GM12878 (cell line): ENCODE results near the gene NTF3. TPM values are rescaled to one million over a fixed set of nuclear protein-coding genes. Genes with fewer than 3 reads are reported as not detected.

Experiments used
- ATAC-seq: fragments of 200-7000 bp; cut with Tn5 transposase; 3 replicates; pipeline ENCODE4 v1.9.1; 2020; ENCODE audit warnings: mild to moderate bottlenecking, moderate library complexity
- BruUV-seq: library from RNA; stranded (reverse); fragments of 400-500 nt; replicated peaks from 2 replicates; lab custom pipeline; 2021; lab: Mats Ljungman, UMichigan
- CTCF ChIA-PET: fragments of 300-600 bp; sonication (Branson Sonifier 250); formaldehyde crosslinking; extraction: SDS; loops from one replicate; lab custom pipeline; 2021; ENCODE audit warnings: inconsistent platforms; lab: Yijun Ruan, JAX
- POLR2A ChIA-PET: fragments of 350-600 bp; formaldehyde crosslinking; extraction: SDS; loops from one replicate; lab custom pipeline; 2021; ENCODE audit warnings: inconsistent platforms; lab: Charles Lee
- RAD21 ChIA-PET: fragments of 300-600 bp; sonication (Branson Sonifier 250); formaldehyde crosslinking; loops from one replicate; lab custom pipeline; 2023; ENCODE audit warnings: antibody characterized with exemption; ENCODE audit not compliant: unreplicated experiment; lab: Charles Lee
- SMC1A ChIA-PET: fragments of 300-600 bp; sonication (Branson Sonifier 250); formaldehyde crosslinking; loops from one replicate; lab custom pipeline; 2023; ENCODE audit not compliant: unreplicated experiment, uncharacterized antibody; lab: Charles Lee
- DNase-seq: peaks from one replicate; pipeline ENCODE4 v3.0.0-alpha.2; 2011; ENCODE audit warnings: low read depth, low spot score
- FAIRE-seq: peaks from 3 replicates; lab custom pipeline; 2011; peaks lifted over from hg19 to GRCh38; lab: Jason Lieb, UNC
- H2AFZ ChIP-seq: 2 replicates; pipeline ENCODE4 v1.6.0; 2011; ENCODE audit warnings: low read depth, low read length, control low read depth; ENCODE audit not compliant: control insufficient read depth
- H3K27ac ChIP-seq: 2 replicates; pipeline ENCODE4 v1.5.1; 2011; ENCODE audit warnings: control low read depth; ENCODE audit not compliant: control insufficient read depth, insufficient read depth
- H3K27me3 ChIP-seq, 2 experiments: replicated peaks in 1 of 2; 2 replicates each; pipeline versions ENCODE4 v1.6.0 to v1.6.1; 2011; ENCODE audit warnings: low read length in 1 of 2; ENCODE audit not compliant: control insufficient read depth in 2 of 2, insufficient read depth in 2 of 2
- H3K36me3 ChIP-seq, 2 experiments: 2 replicates each; pipeline ENCODE4 v1.5.1; 2011; ENCODE audit warnings: low read length in 1 of 2; ENCODE audit not compliant: control insufficient read depth in 2 of 2, insufficient read depth in 2 of 2
- H3K4me1 ChIP-seq: 2 replicates; pipeline ENCODE4 v1.6.1; 2011; ENCODE audit warnings: mild to moderate bottlenecking, low read length, moderate library complexity, mixed read lengths; ENCODE audit not compliant: control insufficient read depth, insufficient read depth
- H3K4me2 ChIP-seq: 2 replicates; pipeline ENCODE4 v1.6.0; 2011; ENCODE audit warnings: control low read depth; ENCODE audit not compliant: control insufficient read depth, insufficient read depth
- H3K4me3 ChIP-seq: fragments of 200-600 bp; sonication (generic); 2 replicates; pipeline ENCODE4 v1.5.1; 2016
- H3K79me2 ChIP-seq: 2 replicates; pipeline ENCODE4 v1.6.0; 2011; ENCODE audit warnings: low read length; ENCODE audit not compliant: control insufficient read depth, insufficient read depth
- H3K9ac ChIP-seq: 2 replicates; pipeline ENCODE4 v1.8.0; 2011; ENCODE audit warnings: low read length, control low read depth, mixed read lengths; ENCODE audit not compliant: control insufficient read depth, insufficient read depth
- H3K9me3 ChIP-seq: replicated peaks from 3 replicates; pipeline ENCODE4 v1.5.1; 2011; ENCODE audit warnings: mild to moderate bottlenecking, low read length; ENCODE audit not compliant: control insufficient read depth, insufficient read depth
- H4K20me1 ChIP-seq: 2 replicates; pipeline ENCODE4 v1.6.0; 2011; ENCODE audit not compliant: control insufficient read depth, insufficient read depth
- CHD4 ChIP-seq: fragments of 200-600 bp; sonication (generic); IDR thresholded peaks from 2 replicates; pipeline ENCODE4 v1.6.1; 2016; ENCODE audit warnings: mild to moderate bottlenecking
- ETV6 ChIP-seq, 2 experiments: fragments of 450-650 bp in 1 of 2; IDR thresholded peaks in 1 of 2; conservative IDR thresholded peaks in 1 of 2; 2 replicates each; pipeline ENCODE4 v1.6.1; 2014; ENCODE audit warnings: antibody characterized with exemption in 1 of 2, borderline replicate concordance in 1 of 2, low read depth in 1 of 2, mild to moderate bottlenecking in 1 of 2, moderate library complexity in 1 of 2
- NBN ChIP-seq: fragments of 450-650 bp; IDR thresholded peaks from 2 replicates; pipeline ENCODE4 v1.6.1; 2016
- NFYB ChIP-seq: IDR thresholded peaks from 2 replicates; pipeline ENCODE4 v1.6.1; 2011; ENCODE audit warnings: low read depth, mild to moderate bottlenecking, low read length, improper control_type of control experiment, moderate library complexity; ENCODE audit not compliant: insufficient read depth
- POLR2A ChIP-seq: IDR thresholded peaks from 2 replicates; pipeline ENCODE4 v1.6.1; 2011; ENCODE audit warnings: low read depth, mild to moderate bottlenecking, low read length
- RCOR1 ChIP-seq: conservative IDR thresholded peaks from 2 replicates; pipeline ENCODE4 v1.6.1; 2012; ENCODE audit warnings: low read depth, low read length, improper control_type of control experiment
- ZNF207 ChIP-seq: fragments of 450-650 bp; IDR thresholded peaks from 2 replicates; pipeline ENCODE4 v1.6.1; 2014; ENCODE audit warnings: antibody characterized with exemption, mild to moderate bottlenecking, borderline replicate concordance
- WGBS: methylation state at CpG from one replicate; pipeline ENCODE4 v1.1.6; 2016; ENCODE audit warnings: low lambda C conversion rate; ENCODE audit not compliant: insufficient replicate concordance, insufficient coverage; ENCODE audit errors: missing lambda C conversion rate; 5-methylcytosine and 5-hydroxymethylcytosine counted together
- in situ Hi-C: fragments of 300-500 bp; cut with MboI; formaldehyde crosslinking; loops from 9 replicates; pipeline ENCODE4 v1.14.3; 2018; ENCODE audit warnings: mixed read lengths
- intact Hi-C: fragments of 100-400 bp; cut with micrococcal nuclease; formaldehyde crosslinking; loops from one replicate; pipeline ENCODE4 v1.14.2; 2022; ENCODE audit not compliant: unreplicated experiment
- polyA plus RNA-seq, 11 experiments: library from polyadenylated mRNA; depleted of rRNA in 4 of 11; unstranded in 6 of 11; stranded (reverse) in 5 of 11; fragments of >200 nt; fragmentation: Nextera tagmentation in 4 of 11; fragmentation: Illumina TruSeq in 1 of 11; extraction: Ambion mirVana in 4 of 11; extraction: Trizol in 1 of 11; gene quantifications; 1 replicate in 1 of 11; 2 replicates in 10 of 11; pipeline versions ENCODE4 v1.2.1 to v1.2.3, GENCODE V29; 2011 to 2016; ENCODE audit warnings: inconsistent platforms in 2 of 11, missing spikeins in 2 of 11, low read depth in 1 of 11
- total RNA-seq, 4 experiments: library from RNA; depleted of rRNA in 3 of 4; stranded (reverse); fragments of >200 nt in 3 of 4; fragmentation: Illumina TruSeq in 1 of 4; extraction: Trizol in 1 of 4; gene quantifications; 2 replicates each; pipeline versions ENCODE4 v1.2.1 to v1.2.3, GENCODE V29; 2013 to 2021
- TF ChIP-seq, protein P1 (sequence below): fragments of 150-350 bp; IDR thresholded peaks from 2 replicates; pipeline ENCODE4 v1.6.1; 2016; ENCODE audit warnings: low read depth, low read length
- TF ChIP-seq, protein P2 (sequence below): fragments of 450-650 bp; IDR thresholded peaks from 2 replicates; pipeline ENCODE4 v1.6.1; 2016; ENCODE audit warnings: mild to moderate bottlenecking, moderate library complexity, borderline replicate concordance
- TF ChIP-seq, protein P3 (sequence below): fragments of 450-650 bp; IDR thresholded peaks from 2 replicates; pipeline ENCODE4 v1.6.1; 2017; ENCODE audit warnings: mild to moderate bottlenecking, low read depth, inconsistent platforms; ENCODE audit not compliant: poor library complexity, severe bottlenecking

Gene NTF3
- total and polyA plus RNA-seq, 10 of the 15 experiments (the other 5 are each of a cell fraction or from before 2014, with no cell fraction given), result 0.07 TPM; not detected in 9

DNA sequence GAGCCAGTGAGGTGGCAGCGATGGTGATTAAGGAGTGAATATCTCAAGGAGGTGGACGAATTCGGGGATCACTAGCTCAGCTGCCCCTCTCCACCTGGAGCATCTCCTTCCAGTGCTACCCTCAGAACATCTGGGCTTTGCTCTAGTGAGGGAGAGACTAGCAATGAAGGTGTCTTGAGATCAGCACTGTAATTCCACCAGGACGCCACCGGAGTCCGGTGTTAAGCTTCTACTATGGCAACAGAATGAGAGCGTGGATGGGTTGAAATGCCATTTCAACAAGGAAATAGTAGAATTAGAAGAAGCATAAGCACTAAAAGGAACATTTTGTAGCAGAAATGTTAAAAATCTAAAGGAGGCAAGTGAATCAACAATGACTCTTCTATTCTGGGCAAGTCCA lies 61.1 kb downstream of the NTF3 start:
- Histone ChIP-seq H4K20me1 (no peaks in the 10 kb centered on the region), H3K79me2 (no peaks in the 10 kb centered on the region), H2AFZ (no peak overlapping the region), H3K27ac (no peak overlapping the region), H3K36me3 (no peaks in the 10 kb centered on the region), H3K9ac (no peak overlapping the region), H3K4me1 (no peaks in the 10 kb centered on the region), H3K9me3 (no peaks in the 10 kb centered on the region), H3K27me3 (peaks cover 0 to 1% of the 10 kb centered on the region in 2 experiments; a peak in 2 of 4 replicates), H3K4me3 (no peak overlapping the region), H3K4me2 (no peak overlapping the region)
- in situ Hi-C loops, result no loop called here
- SMC1A ChIA-PET, result no interaction called here
- ATAC-seq (no peak), FAIRE-seq (no peak), DNase-seq (no peak)
- 41% methylated on average over 7 of the region's 7 CpGs for WGBS
- CTCF ChIA-PET, result no interaction called here
- POLR2A ChIA-PET, result no interaction called here
- RAD21 ChIA-PET, result no interaction called here
- no TSS peak for BruUV-seq
- intact Hi-C loops, result no loop called here
- TF ChIP-seq, protein P1, sequence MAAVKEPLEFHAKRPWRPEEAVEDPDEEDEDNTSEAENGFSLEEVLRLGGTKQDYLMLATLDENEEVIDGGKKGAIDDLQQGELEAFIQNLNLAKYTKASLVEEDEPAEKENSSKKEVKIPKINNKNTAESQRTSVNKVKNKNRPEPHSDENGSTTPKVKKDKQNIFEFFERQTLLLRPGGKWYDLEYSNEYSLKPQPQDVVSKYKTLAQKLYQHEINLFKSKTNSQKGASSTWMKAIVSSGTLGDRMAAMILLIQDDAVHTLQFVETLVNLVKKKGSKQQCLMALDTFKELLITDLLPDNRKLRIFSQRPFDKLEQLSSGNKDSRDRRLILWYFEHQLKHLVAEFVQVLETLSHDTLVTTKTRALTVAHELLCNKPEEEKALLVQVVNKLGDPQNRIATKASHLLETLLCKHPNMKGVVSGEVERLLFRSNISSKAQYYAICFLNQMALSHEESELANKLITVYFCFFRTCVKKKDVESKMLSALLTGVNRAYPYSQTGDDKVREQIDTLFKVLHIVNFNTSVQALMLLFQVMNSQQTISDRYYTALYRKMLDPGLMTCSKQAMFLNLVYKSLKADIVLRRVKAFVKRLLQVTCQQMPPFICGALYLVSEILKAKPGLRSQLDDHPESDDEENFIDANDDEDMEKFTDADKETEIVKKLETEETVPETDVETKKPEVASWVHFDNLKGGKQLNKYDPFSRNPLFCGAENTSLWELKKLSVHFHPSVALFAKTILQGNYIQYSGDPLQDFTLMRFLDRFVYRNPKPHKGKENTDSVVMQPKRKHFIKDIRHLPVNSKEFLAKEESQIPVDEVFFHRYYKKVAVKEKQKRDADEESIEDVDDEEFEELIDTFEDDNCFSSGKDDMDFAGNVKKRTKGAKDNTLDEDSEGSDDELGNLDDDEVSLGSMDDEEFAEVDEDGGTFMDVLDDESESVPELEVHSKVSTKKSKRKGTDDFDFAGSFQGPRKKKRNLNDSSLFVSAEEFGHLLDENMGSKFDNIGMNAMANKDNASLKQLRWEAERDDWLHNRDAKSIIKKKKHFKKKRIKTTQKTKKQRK, result no peak
- TF ChIP-seq NBN (no peak), POLR2A (no peak), CHD4 (no peak), ETV6 (conservative IDR thresholded peaks at IDR 0.05 in 1 of 2, IDR thresholded peaks at IDR 0.05 in 1 of 2; ENCODE audit: borderline replicate concordance in 1 of 2, low read depth in 1 of 2) (no peak), RCOR1 (no peak), ZNF207 (no peak), NFYB (no peak)
- TF ChIP-seq, protein P2, sequence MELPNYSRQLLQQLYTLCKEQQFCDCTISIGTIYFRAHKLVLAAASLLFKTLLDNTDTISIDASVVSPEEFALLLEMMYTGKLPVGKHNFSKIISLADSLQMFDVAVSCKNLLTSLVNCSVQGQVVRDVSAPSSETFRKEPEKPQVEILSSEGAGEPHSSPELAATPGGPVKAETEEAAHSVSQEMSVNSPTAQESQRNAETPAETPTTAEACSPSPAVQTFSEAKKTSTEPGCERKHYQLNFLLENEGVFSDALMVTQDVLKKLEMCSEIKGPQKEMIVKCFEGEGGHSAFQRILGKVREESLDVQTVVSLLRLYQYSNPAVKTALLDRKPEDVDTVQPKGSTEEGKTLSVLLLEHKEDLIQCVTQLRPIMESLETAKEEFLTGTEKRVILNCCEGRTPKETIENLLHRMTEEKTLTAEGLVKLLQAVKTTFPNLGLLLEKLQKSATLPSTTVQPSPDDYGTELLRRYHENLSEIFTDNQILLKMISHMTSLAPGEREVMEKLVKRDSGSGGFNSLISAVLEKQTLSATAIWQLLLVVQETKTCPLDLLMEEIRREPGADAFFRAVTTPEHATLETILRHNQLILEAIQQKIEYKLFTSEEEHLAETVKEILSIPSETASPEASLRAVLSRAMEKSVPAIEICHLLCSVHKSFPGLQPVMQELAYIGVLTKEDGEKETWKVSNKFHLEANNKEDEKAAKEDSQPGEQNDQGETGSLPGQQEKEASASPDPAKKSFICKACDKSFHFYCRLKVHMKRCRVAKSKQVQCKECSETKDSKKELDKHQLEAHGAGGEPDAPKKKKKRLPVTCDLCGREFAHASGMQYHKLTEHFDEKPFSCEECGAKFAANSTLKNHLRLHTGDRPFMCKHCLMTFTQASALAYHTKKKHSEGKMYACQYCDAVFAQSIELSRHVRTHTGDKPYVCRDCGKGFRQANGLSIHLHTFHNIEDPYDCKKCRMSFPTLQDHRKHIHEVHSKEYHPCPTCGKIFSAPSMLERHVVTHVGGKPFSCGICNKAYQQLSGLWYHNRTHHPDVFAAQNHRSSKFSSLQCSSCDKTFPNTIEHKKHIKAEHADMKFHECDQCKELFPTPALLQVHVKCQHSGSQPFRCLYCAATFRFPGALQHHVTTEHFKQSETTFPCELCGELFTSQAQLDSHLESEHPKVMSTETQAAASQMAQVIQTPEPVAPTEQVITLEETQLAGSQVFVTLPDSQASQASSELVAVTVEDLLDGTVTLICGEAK, result no peak
- TF ChIP-seq, protein P3, sequence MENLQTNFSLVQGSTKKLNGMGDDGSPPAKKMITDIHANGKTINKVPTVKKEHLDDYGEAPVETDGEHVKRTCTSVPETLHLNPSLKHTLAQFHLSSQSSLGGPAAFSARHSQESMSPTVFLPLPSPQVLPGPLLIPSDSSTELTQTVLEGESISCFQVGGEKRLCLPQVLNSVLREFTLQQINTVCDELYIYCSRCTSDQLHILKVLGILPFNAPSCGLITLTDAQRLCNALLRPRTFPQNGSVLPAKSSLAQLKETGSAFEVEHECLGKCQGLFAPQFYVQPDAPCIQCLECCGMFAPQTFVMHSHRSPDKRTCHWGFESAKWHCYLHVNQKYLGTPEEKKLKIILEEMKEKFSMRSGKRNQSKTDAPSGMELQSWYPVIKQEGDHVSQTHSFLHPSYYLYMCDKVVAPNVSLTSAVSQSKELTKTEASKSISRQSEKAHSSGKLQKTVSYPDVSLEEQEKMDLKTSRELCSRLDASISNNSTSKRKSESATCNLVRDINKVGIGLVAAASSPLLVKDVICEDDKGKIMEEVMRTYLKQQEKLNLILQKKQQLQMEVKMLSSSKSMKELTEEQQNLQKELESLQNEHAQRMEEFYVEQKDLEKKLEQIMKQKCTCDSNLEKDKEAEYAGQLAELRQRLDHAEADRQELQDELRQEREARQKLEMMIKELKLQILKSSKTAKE, result no peak
